HK-2 (cell line): ENCODE measurements around the gene FAM78B.

Experiments used
- DNase-seq: peaks from one replicate; pipeline ENCODE4 v3.0.0-alpha.2; 2018; ENCODE audit not compliant: unreplicated experiment

FAM78B gene

GRCh38 chr1:166064951-166065350, 101.8 kb downstream of the FAM78B start:
- DNase-seq: no peak

GRCh38 chr1:166064313-166064926, 102.4 kb downstream of the FAM78B start:
- no peak for DNase-seq

GRCh38 chr1:166063701-166064100, 103.1 kb downstream of the FAM78B start:
- DNase-seq: no peak

- DNase-seq: no peak
Measured at GRCh38 chr1:166062421-166063070, 104.3 kb downstream of the FAM78B start.

GRCh38 chr1:166057650-166058049, 109.2 kb downstream of the FAM78B start:
- DNase-seq: no peak

GRCh38 chr1:166053395-166053794, 113.4 kb downstream of the FAM78B start:
- DNase-seq: no peak

GRCh38 chr1:166040202-166040997, 126.4 kb downstream of the FAM78B start:
- DNase-seq: no peak

GRCh38 chr1:166039436-166040201, 127.2 kb downstream of the FAM78B start:
- no peak for DNase-seq

GRCh38 chr1:166036092-166036491, 130.7 kb downstream of the FAM78B start:
- no peak for DNase-seq

- no peak for DNase-seq
Measured at GRCh38 chr1:166032572-166033371, 134.0 kb downstream of the FAM78B start.

GRCh38 chr1:166031932-166032571, 134.7 kb downstream of the FAM78B start:
- DNase-seq: no peak

GRCh38 chr1:166029196-166029945, 137.4 kb downstream of the FAM78B start:
- no peak for DNase-seq

- DNase-seq: no peak
Measured at GRCh38 chr1:166026555-166026954, 140.2 kb downstream of the FAM78B start.

- DNase-seq: no peak
Measured at GRCh38 chr1:166026143-166026542, 140.7 kb downstream of the FAM78B start.

GRCh38 chr1:166020210-166020609, 146.6 kb downstream of the FAM78B start:
- no peak for DNase-seq
